NOMO-1 treated with dmso at 0.1 percent for 144 hours (cell line): ENCODE results near the gene LRP1B.
"Not testable (repeated sequence)": the region's sequence is repeated elsewhere in the genome, so short reads cannot be mapped to it uniquely, and the experiment has no call there.

Experiments
- DNase-seq: peaks from one replicate; lab custom pipeline; 2025; ENCODE audit not compliant: unreplicated experiment; lab: John Stamatoyannopoulos, UW

Gene LRP1B

DNA sequence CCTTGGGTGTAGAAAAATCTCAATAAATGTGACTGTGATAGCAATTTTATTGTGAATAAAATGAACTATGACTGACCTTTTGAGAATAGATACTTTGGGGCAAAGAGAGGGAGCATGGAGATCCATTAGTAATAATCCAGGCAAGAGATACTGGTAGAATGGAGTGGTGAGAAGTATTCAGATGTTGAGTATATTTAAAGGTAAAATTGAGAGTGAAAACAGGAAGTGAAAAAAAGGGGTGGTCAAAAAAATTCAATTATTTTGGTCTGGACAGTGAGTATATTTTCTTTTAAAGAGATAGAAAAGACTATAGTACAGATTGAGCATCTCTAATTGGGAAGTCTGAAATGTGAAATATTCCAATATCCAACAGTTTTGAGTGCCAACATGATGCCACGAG is 1835.0 kb downstream of the LRP1B start:
- no peak for DNase-seq

DNA sequence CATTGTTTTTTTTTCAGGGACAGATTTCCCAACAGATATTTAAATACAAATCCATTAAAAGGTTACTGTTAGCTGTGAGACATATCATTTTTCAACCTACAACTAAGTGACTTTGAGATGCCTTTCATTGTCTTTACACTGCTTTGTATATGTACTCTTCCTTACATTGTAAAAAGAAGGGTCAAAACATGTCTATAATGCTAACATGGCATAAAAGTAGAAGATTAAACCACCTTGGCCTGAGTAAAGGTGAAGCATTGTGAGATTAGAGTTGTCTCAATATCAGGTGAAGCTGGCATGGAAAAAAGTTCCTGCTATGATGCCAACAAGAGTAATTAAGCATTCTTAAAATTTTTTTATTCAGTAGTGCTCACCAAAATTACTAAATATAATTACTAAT is 1842.1 kb downstream of the LRP1B start:
- DNase-seq: no peak

- DNase-seq: no peak
Measured at GRCh38 chr2:140288213-140288612, 1842.6 kb downstream of the LRP1B start.

DNA sequence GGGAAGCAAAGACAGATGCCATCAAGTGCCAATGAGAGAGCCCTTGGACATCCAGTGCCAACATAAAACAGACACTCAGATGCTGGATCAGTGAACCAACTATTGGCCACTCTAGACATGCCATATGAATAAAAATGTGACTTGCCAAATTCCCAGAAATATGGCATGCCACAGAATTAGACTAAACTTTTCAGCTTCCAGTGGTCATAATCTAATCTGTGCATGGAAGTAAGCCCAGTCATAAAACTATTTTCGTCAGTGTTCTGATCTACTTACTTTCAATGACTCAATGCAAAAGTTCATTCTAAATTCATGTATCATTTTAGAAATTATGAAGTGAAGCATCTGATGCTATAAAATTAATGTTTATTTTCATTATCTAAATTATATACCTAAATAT is 1844.4 kb downstream of the LRP1B start:
- DNase-seq: no peak

DNA sequence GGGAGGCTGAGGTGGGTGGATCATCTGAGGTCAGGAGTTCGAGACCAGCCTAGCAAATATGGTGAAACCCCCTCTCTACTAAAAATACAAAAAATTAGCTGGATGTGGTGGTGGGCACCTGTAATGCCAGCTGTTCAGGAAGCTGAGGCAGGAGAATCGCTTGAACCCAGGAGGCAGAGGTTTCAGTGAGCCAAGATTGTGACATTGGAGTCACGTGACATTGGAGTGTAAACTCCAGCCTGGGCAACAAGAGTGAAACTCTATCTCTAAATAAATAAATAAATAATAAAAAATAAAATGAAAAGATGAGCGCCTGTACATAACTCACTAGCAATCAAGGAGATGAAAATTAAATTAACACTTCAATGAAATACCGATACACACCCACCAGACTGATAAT is 1853.5 kb downstream of the LRP1B start:
- not testable (repeated sequence) for DNase-seq

DNA sequence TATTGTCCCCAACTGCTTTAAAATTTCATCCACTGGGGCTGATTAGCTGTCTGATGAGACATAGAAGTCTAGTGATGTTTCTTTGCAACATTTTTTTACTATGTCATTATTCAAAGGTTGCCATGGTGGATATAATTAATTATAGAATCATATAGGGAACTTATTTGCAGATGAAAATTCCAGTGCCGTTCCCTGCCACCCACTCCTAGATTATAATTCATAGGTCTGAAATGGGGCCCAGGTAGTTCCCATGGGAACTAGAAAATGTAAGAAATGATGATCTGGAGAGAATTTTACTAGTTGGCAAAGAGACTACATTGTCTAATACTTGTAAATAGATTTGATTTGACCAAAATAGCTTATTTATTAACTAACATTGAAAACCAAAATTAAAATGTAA is 1854.2 kb downstream of the LRP1B start:
- no peak for DNase-seq

GRCh38 chr2:140275427-140275826 is 1855.4 kb downstream of the LRP1B start:
- DNase-seq: no peak

DNA sequence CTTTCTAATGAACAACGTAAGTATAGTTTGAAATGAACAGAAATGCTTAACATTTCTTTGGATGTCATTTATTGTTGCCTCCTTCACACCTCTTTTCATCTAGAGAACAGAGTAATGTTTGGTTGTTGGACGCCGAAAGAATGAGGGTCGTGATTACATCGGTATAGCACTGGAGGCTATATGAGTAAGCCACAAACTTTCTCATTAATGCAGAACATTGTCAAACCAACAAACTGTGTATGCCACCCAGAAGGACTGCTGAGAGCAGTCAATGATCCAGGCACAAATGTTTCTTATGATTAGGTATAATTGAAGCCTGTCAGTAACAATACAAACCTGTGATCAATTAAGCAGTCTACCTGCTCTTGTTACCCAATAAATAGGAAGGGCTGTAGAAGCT is 1855.9 kb downstream of the LRP1B start:
- DNase-seq: no peak

- no peak for DNase-seq
Measured at GRCh38 chr2:140273958-140274357, 1856.9 kb downstream of the LRP1B start.

DNA sequence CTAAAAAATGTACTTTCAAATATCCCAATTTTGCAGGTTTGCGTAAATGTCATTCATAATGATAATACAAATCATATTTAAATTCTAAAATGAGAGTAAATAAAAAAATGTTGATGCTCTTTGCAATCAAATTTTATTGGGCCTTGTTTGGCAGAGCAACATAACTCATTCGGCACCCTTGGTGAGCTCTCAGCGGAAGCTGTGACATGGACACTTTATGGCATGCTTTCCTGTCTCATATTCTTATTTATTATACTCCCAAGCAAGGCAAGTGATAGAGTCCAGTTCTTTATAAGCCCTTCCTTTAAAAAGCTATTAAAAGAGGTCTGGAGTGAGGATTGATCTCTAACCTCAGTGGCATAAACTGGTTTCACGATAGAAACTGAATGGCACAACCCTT is 1857.4 kb downstream of the LRP1B start:
- DNase-seq: no peak

DNA sequence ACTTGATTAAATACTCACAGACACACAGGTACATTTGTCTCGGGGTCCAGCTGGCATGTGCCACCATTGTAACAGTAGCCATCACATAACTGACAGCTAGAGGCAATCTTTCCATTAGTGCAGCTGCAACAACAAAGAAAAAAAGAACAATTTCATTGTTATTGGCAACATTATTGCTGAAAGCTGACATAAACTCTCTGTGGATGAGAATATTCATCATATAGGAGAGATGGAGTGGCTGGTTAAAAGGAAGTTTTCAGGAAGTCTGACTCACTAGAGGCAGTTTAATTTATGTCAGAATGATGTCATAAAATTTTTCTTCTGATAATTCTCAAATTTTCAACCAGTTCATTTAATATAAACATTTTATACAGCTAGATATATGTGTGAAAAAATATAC is 1860.6 kb downstream of the LRP1B start:
- DNase-seq: no peak

DNA sequence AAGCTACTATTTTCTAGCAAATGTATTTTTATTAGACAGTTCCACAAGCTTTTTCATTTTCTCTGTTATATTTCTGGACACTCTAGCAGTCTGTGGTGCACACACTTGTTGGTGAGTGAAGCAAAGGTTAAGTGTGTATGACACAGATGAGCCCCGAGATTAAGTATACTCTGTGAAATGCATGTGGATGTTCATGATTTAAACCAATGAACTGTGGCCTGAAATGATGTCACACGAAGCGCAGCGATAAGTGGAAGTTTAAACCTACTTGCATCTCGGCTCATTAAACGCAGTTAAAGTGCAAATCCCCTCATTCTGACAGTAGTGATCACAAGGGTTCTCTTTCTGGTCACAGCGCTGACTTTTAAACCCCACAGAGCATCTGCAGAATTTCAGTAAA is 1861.8 kb downstream of the LRP1B start:
- no peak for DNase-seq

GRCh38 chr2:140262908-140263307 is 1867.9 kb downstream of the LRP1B start:
- DNase-seq: no peak

DNA sequence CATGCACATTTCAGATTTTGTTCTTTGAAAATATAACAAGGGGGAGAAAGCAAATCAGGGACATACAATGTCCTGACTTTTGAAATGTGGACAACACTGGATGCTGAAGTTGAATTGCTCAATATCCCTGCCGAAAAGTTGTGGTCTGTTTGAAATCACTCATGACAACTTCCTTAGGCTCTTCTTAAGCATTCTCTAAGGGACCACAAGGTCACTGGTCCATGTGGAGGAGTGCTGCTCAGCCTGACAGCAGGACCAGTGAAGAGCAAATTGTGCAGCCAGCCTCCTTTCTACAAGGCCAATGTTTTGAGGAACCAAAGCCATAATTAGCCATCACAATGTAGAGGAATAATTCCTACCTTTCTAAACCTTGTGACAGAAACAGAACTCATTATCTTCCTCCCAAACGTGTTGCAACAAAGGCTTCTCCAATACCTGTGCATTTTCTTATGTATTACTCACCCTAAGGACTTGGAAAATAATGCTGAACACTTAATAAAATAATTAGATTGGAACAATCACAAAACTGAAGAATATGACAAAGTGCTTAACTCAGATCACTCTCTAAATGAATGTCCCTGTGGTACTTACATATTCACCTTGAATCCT is 1873.0 kb downstream of the LRP1B start:
- no peak for DNase-seq

GRCh38 chr2:140256080-140256479 is 1874.7 kb downstream of the LRP1B start:
- no peak for DNase-seq

GRCh38 chr2:140249821-140250220 is 1881.0 kb downstream of the LRP1B start:
- no peak for DNase-seq

DNA sequence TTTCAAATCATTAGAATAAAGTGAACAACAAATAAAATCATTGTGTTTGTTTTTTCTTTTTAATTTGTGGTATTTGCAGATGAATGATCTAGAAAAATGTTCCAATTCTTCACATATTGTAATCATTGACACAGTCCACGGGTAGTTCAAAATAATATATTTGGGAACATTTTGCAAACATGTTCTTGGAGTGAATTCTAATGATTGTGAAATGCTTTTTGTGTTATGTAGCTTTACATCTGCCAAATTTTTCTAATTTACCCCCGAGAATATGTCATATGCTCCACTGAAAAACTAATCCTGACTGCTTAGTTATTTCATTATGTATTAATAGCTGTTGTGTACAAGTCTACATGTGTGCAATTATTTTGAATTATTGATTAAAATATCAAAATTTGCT is 1882.2 kb downstream of the LRP1B start:
- no peak for DNase-seq

- no peak for DNase-seq
Measured at GRCh38 chr2:140247451-140248195, 1883.2 kb downstream of the LRP1B start.

DNA sequence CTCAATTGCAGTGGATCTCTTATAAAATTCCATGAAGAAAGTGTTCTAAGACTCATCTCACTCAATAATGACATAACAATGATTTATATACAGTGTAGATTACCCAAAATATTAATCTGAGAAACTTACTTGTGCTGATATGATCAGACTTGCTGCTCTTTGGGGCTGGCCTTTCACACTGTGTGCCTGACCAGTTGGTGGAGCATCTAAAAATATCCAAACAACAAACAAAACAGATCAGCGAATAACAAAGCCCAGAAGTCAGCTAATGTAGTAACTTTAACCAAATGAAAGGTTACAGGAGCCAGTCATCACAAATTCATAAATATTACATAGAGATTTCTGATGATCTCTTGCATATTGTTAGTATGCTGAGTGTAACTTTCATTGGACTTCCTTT is 1883.9 kb downstream of the LRP1B start:
- DNase-seq: no peak

DNA sequence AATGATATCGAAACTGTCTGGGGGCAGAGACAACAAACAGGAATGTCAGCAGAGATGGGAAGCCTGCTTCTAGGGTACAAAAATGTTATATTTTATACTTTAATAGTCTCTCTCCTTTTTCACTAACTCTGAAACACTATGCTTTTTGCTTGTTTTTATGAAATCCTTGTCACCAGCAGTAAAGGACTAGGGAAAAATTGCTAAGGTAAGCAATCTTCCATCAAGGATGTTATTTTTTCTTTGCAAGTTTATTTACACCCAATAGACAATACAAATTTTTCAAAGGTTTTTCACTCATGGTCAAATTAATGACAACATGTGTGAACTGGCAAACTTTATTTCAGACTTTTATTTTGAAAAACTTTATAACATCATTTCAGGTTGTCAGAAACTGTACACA is 1884.8 kb downstream of the LRP1B start:
- no peak for DNase-seq

- no peak for DNase-seq
Measured at GRCh38 chr2:140242889-140243288, 1887.9 kb downstream of the LRP1B start.

- no peak for DNase-seq
Measured at GRCh38 chr2:140234116-140234515, 1896.7 kb downstream of the LRP1B start.

DNA sequence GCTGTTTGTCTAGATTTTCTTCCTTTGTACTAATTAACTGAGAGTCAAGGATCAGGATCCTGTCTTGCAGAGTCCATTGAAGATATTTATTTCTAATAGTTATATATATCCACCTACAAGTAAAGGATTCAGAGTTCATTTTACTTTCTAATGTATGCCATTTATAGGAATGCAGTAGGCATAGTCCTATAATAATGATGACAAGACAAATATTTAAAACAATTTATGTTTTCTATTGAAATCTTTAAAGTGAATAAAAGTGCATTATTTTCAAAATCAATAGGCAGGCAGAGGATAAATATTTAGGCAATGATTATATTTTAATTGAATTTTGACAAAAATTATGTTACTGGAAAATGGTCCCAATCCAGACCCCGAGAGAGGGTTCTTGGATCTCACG is 1919.9 kb downstream of the LRP1B start:
- no peak for DNase-seq
